B cell (primary cell): Measurements from ENCODE around the gene RPL13. TPM values are rescaled to one million over a fixed set of nuclear protein-coding genes. Genes with fewer than 3 reads are reported as not detected.

Experiments used
- ATAC-seq: fragments of 200-7000 bp; cut with Tn5 transposase; one replicate; pipeline ENCODE4 v1.10.0; 2021; ENCODE audit warnings: low read depth, mild to moderate bottlenecking, moderate number of reproducible peaks, moderate library complexity
- CTCF ChIA-PET: fragments of 350-600 bp; sonication (Branson Sonifier 250); formaldehyde crosslinking; loops from one replicate; lab custom pipeline; 2021; ENCODE audit warnings: antibody characterized with exemption, inconsistent platforms; lab: Charles Lee
- POLR2A ChIA-PET: fragments of 350-600 bp; sonication (Branson Sonifier 250); formaldehyde crosslinking; loops from one replicate; lab custom pipeline; 2021; ENCODE audit warnings: antibody characterized with exemption; lab: Charles Lee
- DNase-seq: peaks from one replicate; pipeline ENCODE4 v3.0.0; 2013
- H2AFZ ChIP-seq: 2 replicates; pipeline ENCODE4 v1.6.1; 2012; ENCODE audit warnings: mild to moderate bottlenecking, low read depth, low read length; ENCODE audit not compliant: insufficient read depth, poor library complexity, severe bottlenecking
- H3K27ac ChIP-seq, 2 donors: 1 replicate in 1 of 2; 2 replicates in 1 of 2; pipeline ENCODE4 v1.5.1; 2012 to 2013; ENCODE audit warnings: low read length in 2 of 2, mild to moderate bottlenecking in 2 of 2, moderate library complexity in 1 of 2
- H3K27me3 ChIP-seq, 4 experiments: fragments of 200-600 bp in 1 of 4; sonication (generic) in 1 of 4; replicated peaks in 1 of 4; 1 replicate in 2 of 4; 2 replicates in 2 of 4; pipeline versions ENCODE4 v1.6.1 to v1.7.0; 2013 to 2016; ENCODE audit warnings: low read length in 3 of 4, mild to moderate bottlenecking in 2 of 4, mixed read lengths in 1 of 4, moderate library complexity in 1 of 4; ENCODE audit not compliant: insufficient read depth in 4 of 4, control insufficient read depth in 3 of 4; ENCODE audit errors: control extremely low read depth in 1 of 4
- H3K36me3 ChIP-seq, 2 experiments: replicated peaks in 1 of 2; 1 replicate in 1 of 2; 2 replicates in 1 of 2; pipeline versions ENCODE4 v1.6.1 to v1.7.1; 2013; ENCODE audit warnings: low read length in 1 of 2; ENCODE audit not compliant: insufficient read depth in 2 of 2, control insufficient read depth in 1 of 2; ENCODE audit errors: control extremely low read depth in 1 of 2, extremely low read depth in 1 of 2
- H3K4me1 ChIP-seq, 2 donors: fragments of 200-600 bp in 1 of 2; sonication (generic) in 1 of 2; 1 replicate in 1 of 2; 2 replicates in 1 of 2; pipeline versions ENCODE4 v1.5.1 to v1.6.1; 2013 to 2017; ENCODE audit warnings: low read length in 2 of 2; ENCODE audit not compliant: control insufficient read depth in 2 of 2, insufficient read depth in 2 of 2
- H3K4me2 ChIP-seq: replicated peaks from 2 replicates; pipeline ENCODE3; 2012; ENCODE audit warnings: mild to moderate bottlenecking, low read depth, low read length; ENCODE audit not compliant: poor library complexity, severe bottlenecking
- H3K4me3 ChIP-seq, 5 experiments: fragments of 200-600 bp in 1 of 5; sonication (generic) in 1 of 5; 1 replicate in 3 of 5; 2 replicates in 2 of 5; pipeline versions ENCODE4 v1.5.1 to v1.7.0; 2011 to 2016; ENCODE audit warnings: low read length in 4 of 5, mild to moderate bottlenecking in 4 of 5, low read depth in 2 of 5, control low read depth in 1 of 5, moderate library complexity in 1 of 5; ENCODE audit not compliant: insufficient read depth in 1 of 5; ENCODE audit errors: control extremely low read depth in 1 of 5, extremely low read depth in 1 of 5
- H3K79me2 ChIP-seq: fragments of 200-600 bp; sonication (generic); one replicate; pipeline ENCODE4 v1.6.0; 2016; ENCODE audit warnings: low read length; ENCODE audit not compliant: control insufficient read depth, insufficient read depth
- H3K9ac ChIP-seq: fragments of 200-600 bp; sonication (generic); 2 replicates; pipeline ENCODE4 v1.6.1; 2017; ENCODE audit warnings: mild to moderate bottlenecking, low read length, moderate library complexity
- H3K9me3 ChIP-seq, 3 donors: one replicate each; pipeline versions ENCODE4 v1.6.1 to v1.7.1; 2013; ENCODE audit warnings: low read length in 2 of 3; ENCODE audit not compliant: control insufficient read depth in 2 of 3, insufficient read depth in 1 of 3; ENCODE audit errors: control extremely low read depth in 1 of 3
- H4K20me1 ChIP-seq: 2 replicates; pipeline ENCODE4 v1.6.0; 2012; ENCODE audit warnings: mild to moderate bottlenecking, low read length; ENCODE audit not compliant: insufficient read depth, control insufficient read depth, poor library complexity, severe bottlenecking
- H3K27ac Mint-ChIP-seq: one replicate; pipeline ENCODE4 v1.8.0; 2021; ENCODE audit warnings: mixed read lengths
- H3K27me3 Mint-ChIP-seq: one replicate; pipeline ENCODE4 v1.8.0; 2021; ENCODE audit warnings: mixed read lengths
- H3K4me1 Mint-ChIP-seq: one replicate; pipeline ENCODE4 v1.8.0; 2021; ENCODE audit warnings: mixed read lengths
- H3K4me3 Mint-ChIP-seq: one replicate; pipeline ENCODE4 v1.8.0; 2021; ENCODE audit warnings: mixed read lengths
- H3K9me3 Mint-ChIP-seq: one replicate; pipeline ENCODE4 v1.8.0; 2022; ENCODE audit warnings: mixed read lengths; ENCODE audit not compliant: insufficient read depth
- EZH2 ChIP-seq: IDR thresholded peaks from 2 replicates; pipeline ENCODE4 v1.6.1; 2012; ENCODE audit warnings: borderline replicate concordance, low read depth, mild to moderate bottlenecking, moderate library complexity, low read length; ENCODE audit not compliant: insufficient read depth, poor library complexity, severe bottlenecking
- WGBS: methylation state at CpG from one replicate; pipeline ENCODE4 v1.1.5; 2013; ENCODE audit warnings: missing lambda C conversion rate; ENCODE audit not compliant: insufficient coverage; 5-methylcytosine and 5-hydroxymethylcytosine counted together
- intact Hi-C: fragments of 100-400 bp; cut with micrococcal nuclease; formaldehyde crosslinking; loops from one replicate; pipeline ENCODE4 v1.10.0; 2022
- polyA plus RNA-seq: library from polyadenylated mRNA; depleted of rRNA; stranded (reverse); fragments of >200 nt; gene quantifications from 2 replicates; pipeline ENCODE4 v1.2.3, GENCODE V29; 2012
- total RNA-seq, 2 donors: library from RNA; stranded (reverse); fragments of 120-200 nt in 1 of 2; gene quantifications; 1 replicate in 1 of 2; 2 replicates in 1 of 2; pipeline versions ENCODE4 v1.2.3 to v1.2.4, GENCODE V29; 2013 to 2022
- TF ChIP-seq, protein P1 (sequence below): fragments of 200-600 bp; IDR thresholded peaks from one replicate; pipeline ENCODE4 v1.8.0; 2022; ENCODE audit warnings: antibody characterized with exemption, mild to moderate bottlenecking

RPL13 gene
- total and polyA plus RNA-seq, 2 donors (not counting 1 experiment from before 2014, with no cell fraction given), result 3,184 to 11,676 TPM

DNA sequence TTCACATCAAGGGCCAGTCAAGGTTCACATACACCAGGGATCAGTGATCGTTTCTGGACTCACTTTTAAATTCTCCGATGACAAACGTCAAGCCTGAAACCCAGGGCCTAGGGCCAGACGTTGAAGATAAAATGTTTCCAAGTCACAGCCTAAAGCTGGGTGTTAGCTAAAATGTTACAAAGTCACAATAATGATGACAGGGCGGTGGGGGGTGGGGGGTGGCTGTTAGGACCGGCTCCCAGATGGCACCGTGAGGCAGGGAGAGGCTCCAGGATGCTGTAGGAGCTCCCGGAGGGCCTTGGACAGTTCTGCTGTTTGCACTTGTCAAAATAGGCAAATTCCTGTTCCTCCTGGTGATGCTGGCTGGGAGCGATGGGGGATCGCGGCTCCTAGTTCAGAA is 16.4 kb upstream of the RPL13 start:
- intact Hi-C loops, result no loop called here
- Mint-ChIP-seq H3K27ac (no peak overlapping the region), H3K27me3 (no peaks in the 10 kb centered on the region), H3K4me1 (peaks cover 2% of the 10 kb centered on the region), H3K4me3 (no peak overlapping the region), H3K9me3 (no peaks in the 10 kb centered on the region)
- ChIA-PET POLR2A (interaction anchor here (0.6 kb wide), 1 partner anchor 8 kb away, joined by 4 read pairs; no protein-coding TSS in a partner anchor), CTCF (no interaction called here)
- Histone ChIP-seq H3K4me1 (peaks cover 0 to 3% of the 10 kb centered on the region in 2 donors), H4K20me1 (no peaks in the 10 kb centered on the region), H3K36me3 (peaks cover 9 to 41% of the 10 kb centered on the region in 2 experiments), H3K9ac (no peak overlapping the region), H3K27me3 (no peaks in the 10 kb centered on the region), H2AFZ (no peak overlapping the region), H3K4me3 (no peak overlapping the region), H3K27ac (no peak overlapping the region), H3K4me2 (no peak overlapping the region), H3K9me3 (no peaks in the 10 kb centered on the region), H3K79me2 (peaks cover 27% of the 10 kb centered on the region)
- no peak for ATAC-seq
- 97% methylated on average over 8 of the region's 11 CpGs for WGBS
- TF ChIP-seq, protein P1, sequence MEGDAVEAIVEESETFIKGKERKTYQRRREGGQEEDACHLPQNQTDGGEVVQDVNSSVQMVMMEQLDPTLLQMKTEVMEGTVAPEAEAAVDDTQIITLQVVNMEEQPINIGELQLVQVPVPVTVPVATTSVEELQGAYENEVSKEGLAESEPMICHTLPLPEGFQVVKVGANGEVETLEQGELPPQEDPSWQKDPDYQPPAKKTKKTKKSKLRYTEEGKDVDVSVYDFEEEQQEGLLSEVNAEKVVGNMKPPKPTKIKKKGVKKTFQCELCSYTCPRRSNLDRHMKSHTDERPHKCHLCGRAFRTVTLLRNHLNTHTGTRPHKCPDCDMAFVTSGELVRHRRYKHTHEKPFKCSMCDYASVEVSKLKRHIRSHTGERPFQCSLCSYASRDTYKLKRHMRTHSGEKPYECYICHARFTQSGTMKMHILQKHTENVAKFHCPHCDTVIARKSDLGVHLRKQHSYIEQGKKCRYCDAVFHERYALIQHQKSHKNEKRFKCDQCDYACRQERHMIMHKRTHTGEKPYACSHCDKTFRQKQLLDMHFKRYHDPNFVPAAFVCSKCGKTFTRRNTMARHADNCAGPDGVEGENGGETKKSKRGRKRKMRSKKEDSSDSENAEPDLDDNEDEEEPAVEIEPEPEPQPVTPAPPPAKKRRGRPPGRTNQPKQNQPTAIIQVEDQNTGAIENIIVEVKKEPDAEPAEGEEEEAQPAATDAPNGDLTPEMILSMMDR, result no peak
- TF ChIP-seq EZH2, result no peak
- no peak for DNase-seq

DNA sequence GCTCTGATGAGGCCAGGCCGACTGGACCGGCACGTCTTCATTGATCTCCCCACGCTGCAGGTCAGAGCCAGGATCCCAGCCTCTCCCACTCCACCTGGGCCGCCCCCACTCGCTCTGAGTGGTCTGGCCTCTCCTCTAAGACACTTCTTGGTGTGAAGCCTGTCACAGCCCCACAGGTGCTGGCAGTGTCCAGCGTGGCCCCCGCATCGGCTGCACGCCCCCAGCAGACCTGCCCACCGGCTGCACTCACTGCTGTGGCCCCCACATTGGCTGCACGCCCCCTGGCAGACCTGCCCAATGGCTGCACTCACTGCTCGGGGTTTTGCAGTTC is 15.8 kb upstream of the RPL13 start:
- intact Hi-C loops, result no loop called here
- CTCF ChIA-PET, result no interaction called here
- WGBS, result 94% methylated on average over 10 of the region's 13 CpGs

More for the DNA sequence above, 15.8 kb upstream of the RPL13 start:
- H3K9me3 Mint-ChIP-seq, result no peaks in the 10 kb centered on the region
- H3K36me3 ChIP-seq, result peaks cover 9 to 45% of the 10 kb centered on the region in 2 experiments
- peaks cover 0 to 3% of the 10 kb centered on the region in 2 donors for H3K4me1 ChIP-seq
- H3K27me3 Mint-ChIP-seq, result no peaks in the 10 kb centered on the region
- no peak for DNase-seq
- no peaks in the 10 kb centered on the region for H3K9me3 ChIP-seq
- no peak overlapping the region for H3K4me2 ChIP-seq
- no peak overlapping the region for H3K4me3 ChIP-seq
- ATAC-seq, result no peak
- TF ChIP-seq, protein P1, result no peak
- TF ChIP-seq EZH2, result no peak
- H3K4me1 Mint-ChIP-seq, result peaks cover 2% of the 10 kb centered on the region
- no peaks in the 10 kb centered on the region for H4K20me1 ChIP-seq
- no peak overlapping the region for H3K9ac ChIP-seq
- no peak overlapping the region for H3K27ac Mint-ChIP-seq
- POLR2A ChIA-PET, result no interaction called here
- H3K27ac ChIP-seq, result no peak overlapping the region
- H2AFZ ChIP-seq, result no peak overlapping the region
- H3K4me3 Mint-ChIP-seq, result no peak overlapping the region
- H3K79me2 ChIP-seq, result peaks cover 29% of the 10 kb centered on the region
- no peaks in the 10 kb centered on the region for H3K27me3 ChIP-seq
